Endothelial cell (in vitro differentiated cells): Measurements from ENCODE around the gene PLCG1. TPM values are rescaled to one million over a fixed set of nuclear protein-coding genes. Genes with fewer than 3 reads are reported as not detected.
A peak's percentile ranks its signal among the peaks of the same experiment; 100 is the strongest.

Source experiments
- DNase-seq: peaks from one replicate; pipeline ENCODE4 v3.0.0; 2021; ENCODE audit warnings: low spot score
- H3K27ac Mint-ChIP-seq: one replicate; pipeline ENCODE4 v1.8.0; 2021; ENCODE audit warnings: mixed read lengths, inconsistent platforms; ENCODE audit not compliant: unreplicated experiment
- H3K27me3 Mint-ChIP-seq: one replicate; pipeline ENCODE4 v1.8.0; 2021; ENCODE audit warnings: mild to moderate bottlenecking, moderate library complexity, mixed read lengths, inconsistent platforms; ENCODE audit not compliant: unreplicated experiment
- H3K36me3 Mint-ChIP-seq: one replicate; pipeline ENCODE4 v1.8.0; 2021; ENCODE audit warnings: mild to moderate bottlenecking, low read depth, mixed read lengths, inconsistent platforms; ENCODE audit not compliant: unreplicated experiment
- H3K4me1 Mint-ChIP-seq: one replicate; pipeline ENCODE4 v1.8.0; 2021; ENCODE audit warnings: mild to moderate bottlenecking, mixed read lengths, inconsistent platforms; ENCODE audit not compliant: unreplicated experiment
- H3K4me3 Mint-ChIP-seq: one replicate; pipeline ENCODE4 v1.8.0; 2021; ENCODE audit warnings: mild to moderate bottlenecking, mixed read lengths, inconsistent platforms; ENCODE audit not compliant: unreplicated experiment
- H3K9me3 Mint-ChIP-seq: one replicate; pipeline ENCODE4 v1.8.0; 2021; ENCODE audit warnings: mixed read lengths, inconsistent platforms; ENCODE audit not compliant: unreplicated experiment
- total RNA-seq: library from RNA; stranded (reverse); fragmentation: NEBNext Ultra II Directional; extraction: Animal tissue kit (Norgen Biotek cat#: 25700); gene quantifications from one replicate; pipeline ENCODE4 v1.2.1, GENCODE V29; 2021; ENCODE audit not compliant: unreplicated experiment
- TF ChIP-seq, protein P1 (sequence below): fragments of 200-600 bp; sonication (generic); IDR thresholded peaks from one replicate; pipeline ENCODE4 v1.5.0; 2021; ENCODE audit warnings: antibody characterized with exemption; ENCODE audit not compliant: unreplicated experiment

The PLCG1 gene
- total RNA-seq, 1 donor from 2014 or later, result 456 TPM

DNA sequence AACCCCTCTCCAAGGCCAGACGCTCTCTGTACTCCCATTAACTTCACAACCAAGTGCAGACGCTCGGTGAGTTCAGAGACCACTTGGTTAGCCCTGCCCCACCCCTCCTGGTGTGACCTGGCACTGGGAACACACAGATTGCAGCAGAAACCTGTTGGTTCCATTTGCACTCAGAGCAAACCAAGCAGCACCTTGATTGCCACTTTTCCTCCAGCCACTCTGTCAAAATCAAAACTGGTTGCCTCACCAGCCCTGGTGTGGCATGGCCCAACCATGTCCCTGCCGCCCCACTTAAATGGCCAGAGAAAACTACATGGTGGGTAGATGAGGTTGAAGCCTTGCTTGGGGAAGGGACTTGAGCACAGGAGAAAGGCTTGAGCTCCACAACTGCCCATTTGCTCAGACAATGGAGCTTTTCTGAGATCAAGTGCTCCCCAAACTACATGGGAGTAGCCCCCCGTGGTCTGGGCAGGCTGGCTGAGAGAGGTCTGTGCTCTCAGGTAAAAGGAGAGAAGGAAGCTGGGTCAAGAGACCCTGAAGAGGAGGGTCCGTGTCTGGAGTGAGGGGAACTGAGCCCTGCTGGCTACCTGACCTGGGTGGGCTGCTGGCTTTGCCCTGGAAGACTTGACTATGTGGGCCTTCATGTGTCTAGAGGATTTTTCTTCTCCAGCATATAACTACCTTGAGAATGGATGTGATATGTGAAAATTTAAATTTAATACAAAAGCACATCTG is 43.4 kb downstream of the PLCG1 start:
- H3K36me3 Mint-ChIP-seq, result peaks cover 26% of the 10 kb centered on the region
- H3K9me3 Mint-ChIP-seq, result no peaks in the 10 kb centered on the region
- peak overlapping the region; percentile 36 for H3K27ac Mint-ChIP-seq
- TF ChIP-seq, protein P1, sequence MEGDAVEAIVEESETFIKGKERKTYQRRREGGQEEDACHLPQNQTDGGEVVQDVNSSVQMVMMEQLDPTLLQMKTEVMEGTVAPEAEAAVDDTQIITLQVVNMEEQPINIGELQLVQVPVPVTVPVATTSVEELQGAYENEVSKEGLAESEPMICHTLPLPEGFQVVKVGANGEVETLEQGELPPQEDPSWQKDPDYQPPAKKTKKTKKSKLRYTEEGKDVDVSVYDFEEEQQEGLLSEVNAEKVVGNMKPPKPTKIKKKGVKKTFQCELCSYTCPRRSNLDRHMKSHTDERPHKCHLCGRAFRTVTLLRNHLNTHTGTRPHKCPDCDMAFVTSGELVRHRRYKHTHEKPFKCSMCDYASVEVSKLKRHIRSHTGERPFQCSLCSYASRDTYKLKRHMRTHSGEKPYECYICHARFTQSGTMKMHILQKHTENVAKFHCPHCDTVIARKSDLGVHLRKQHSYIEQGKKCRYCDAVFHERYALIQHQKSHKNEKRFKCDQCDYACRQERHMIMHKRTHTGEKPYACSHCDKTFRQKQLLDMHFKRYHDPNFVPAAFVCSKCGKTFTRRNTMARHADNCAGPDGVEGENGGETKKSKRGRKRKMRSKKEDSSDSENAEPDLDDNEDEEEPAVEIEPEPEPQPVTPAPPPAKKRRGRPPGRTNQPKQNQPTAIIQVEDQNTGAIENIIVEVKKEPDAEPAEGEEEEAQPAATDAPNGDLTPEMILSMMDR, result no peak
- peaks cover 3% of the 10 kb centered on the region for H3K4me1 Mint-ChIP-seq
- H3K4me3 Mint-ChIP-seq, result no peak overlapping the region
- peaks cover 14% of the 10 kb centered on the region for H3K27me3 Mint-ChIP-seq
- DNase-seq, result no peak

DNA sequence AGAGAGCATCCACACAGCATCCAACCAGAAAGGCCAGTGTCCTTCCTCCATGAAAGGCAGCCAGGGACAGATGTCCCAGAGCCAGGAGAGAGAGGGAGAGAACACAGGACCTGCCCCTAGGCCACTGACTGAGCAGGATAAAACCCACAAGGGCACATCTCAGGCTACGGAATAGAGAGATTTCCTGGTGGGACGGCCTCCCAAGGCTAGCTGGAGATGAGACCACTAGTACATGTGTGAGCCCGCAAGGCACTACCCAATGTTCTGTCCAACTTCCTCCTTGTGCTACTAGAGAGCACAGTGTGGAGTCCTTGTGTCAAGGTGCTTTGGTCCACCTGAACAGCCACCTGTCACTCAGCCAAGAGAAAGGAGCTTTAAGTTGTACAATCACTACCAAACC is 44.2 kb downstream of the PLCG1 start:
- no peak overlapping the region for H3K27ac Mint-ChIP-seq
- H3K9me3 Mint-ChIP-seq, result no peaks in the 10 kb centered on the region
- peaks cover 22% of the 10 kb centered on the region for H3K36me3 Mint-ChIP-seq
- no peak for DNase-seq
- peaks cover 14% of the 10 kb centered on the region for H3K27me3 Mint-ChIP-seq
- TF ChIP-seq, protein P1, result no peak
- H3K4me3 Mint-ChIP-seq, result no peak overlapping the region
- H3K4me1 Mint-ChIP-seq, result peaks cover 3% of the 10 kb centered on the region

DNA sequence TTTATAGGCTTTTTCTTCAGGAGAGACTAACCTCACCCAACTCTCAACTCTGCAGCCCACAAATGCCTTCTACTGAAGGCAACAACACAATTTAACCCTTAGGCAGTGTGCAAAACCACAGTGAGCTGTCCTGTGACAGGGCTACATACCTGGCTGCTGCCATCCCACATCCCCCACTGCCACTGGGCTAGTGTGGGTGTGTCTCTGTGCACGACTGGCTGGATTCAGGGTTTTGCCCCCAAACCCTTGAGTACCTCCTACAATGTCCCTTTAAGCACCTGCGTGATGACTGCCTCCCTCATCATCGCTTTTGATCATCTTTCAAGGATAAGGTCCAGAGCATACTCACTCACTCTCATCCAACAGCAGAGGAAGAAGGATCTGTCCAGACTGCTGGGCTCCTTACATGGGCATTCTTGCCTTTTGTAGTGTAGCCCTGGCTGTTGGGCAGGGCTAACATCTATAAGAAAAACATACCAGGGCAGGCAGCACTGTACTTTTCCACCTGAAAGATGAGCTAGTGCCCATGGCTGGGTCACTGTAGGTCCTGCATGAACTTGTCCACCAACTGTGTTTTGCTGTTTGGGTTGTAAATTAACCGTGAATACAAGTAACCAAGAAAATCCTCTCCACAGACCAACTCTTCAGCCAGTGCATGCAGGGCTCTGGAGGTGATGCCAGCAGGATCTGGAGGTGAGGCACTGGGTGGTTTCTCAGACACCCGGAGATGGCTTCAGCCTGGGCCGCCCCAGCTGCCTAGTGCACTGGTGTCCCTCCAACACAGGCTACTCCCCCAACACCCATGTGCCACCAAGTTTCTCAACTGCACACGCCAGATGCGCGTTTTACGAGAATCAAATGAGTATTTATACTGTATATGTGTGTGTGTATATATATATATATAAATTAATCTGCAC is 45.2 kb downstream of the PLCG1 start:
- Mint-ChIP-seq H3K27ac (no peak overlapping the region), H3K4me1 (peaks cover 3% of the 10 kb centered on the region), H3K36me3 (peaks cover 22% of the 10 kb centered on the region), H3K9me3 (no peaks in the 10 kb centered on the region), H3K27me3 (peaks cover 14% of the 10 kb centered on the region), H3K4me3 (no peak overlapping the region)
- no peak for DNase-seq
- TF ChIP-seq, protein P1, result no peak

DNA sequence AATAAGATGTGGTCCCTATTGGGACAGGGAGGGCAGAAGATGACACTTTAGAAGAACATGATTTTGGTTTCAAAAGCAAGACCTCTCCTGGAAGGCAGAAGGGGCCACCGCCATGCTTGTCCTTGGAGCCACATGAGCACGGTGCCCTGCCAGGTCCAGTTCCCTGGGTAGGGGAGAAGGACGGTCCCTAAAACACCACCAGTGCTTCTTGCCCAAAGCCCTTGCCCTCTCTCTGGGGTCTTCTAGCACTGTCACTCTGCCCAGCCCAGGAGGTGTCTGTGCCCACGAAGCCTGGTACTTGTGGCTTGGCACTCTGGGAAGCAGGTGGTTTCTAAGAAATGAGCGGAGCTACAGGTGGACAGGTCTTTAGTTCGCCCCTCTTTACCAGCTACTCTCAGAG is 46.0 kb downstream of the PLCG1 start:
- Mint-ChIP-seq H3K4me3 (no peak overlapping the region), H3K36me3 (peaks cover 17% of the 10 kb centered on the region), H3K4me1 (peaks cover 3% of the 10 kb centered on the region), H3K27ac (no peak overlapping the region), H3K27me3 (peaks cover 14% of the 10 kb centered on the region), H3K9me3 (no peaks in the 10 kb centered on the region)
- TF ChIP-seq, protein P1, result no peak
- DNase-seq, result no peak
